ENCODE data around the gene PDLIM4. TPM values are rescaled to one million over a fixed set of nuclear protein-coding genes. Genes with fewer than 3 reads are reported as not detected.

PDLIM4 gene
- total RNA-seq, 1 experiment from 2014 or later: 7.6 TPM

DNA sequence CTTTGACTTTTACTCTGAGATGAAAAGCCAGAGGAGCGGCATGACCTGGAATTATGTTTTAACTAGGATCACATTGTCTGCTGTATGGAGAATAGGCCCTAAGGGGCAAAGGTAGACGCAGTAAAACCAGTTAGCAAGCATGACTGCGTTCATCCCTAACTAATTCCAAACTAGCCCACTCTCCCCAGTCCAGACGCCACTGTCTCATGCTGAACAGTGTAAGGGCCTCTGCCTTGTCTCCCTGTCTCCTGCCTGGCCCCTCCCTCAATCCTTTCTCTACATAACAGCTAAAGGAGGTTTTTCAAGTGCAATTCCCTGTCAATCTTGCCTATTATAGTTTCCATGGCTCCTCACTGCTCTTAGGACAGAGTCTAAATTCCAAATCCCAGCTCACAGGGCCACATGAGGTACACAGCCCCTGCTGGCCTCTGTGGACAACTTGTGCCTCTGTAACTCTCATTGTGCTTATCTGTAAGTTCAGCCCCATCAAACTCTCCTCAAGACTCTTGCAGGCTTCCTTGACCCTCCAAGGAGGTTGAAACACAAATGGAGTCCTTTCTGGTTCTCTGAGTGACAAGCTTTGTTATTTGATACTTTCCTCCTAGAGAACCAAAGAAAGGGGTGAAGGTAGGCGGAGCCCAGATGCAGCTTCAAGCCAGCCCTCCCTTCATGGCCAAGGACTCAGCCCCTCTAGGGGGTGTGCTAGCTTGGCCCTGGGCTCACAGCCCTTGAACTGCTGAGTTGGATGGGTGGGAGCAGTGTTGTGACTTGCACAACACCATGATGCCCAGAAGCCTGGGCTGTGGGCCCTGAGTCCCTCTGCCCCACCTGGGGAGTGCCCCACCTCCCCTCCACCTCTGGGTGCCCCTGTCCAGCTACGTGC lies 20.7 kb downstream of the PDLIM4 start:
- H3K4me1 Mint-ChIP-seq: peaks cover 15 to 22% of the 10 kb centered on the region in 2 experiments
- Histone ChIP-seq H4K5ac (ENCODE audit: insufficient read length, low read depth, low read length) (no peak overlapping the region), H3T11ph (ENCODE audit: low read length) (no peak overlapping the region), H2BK15ac (ENCODE audit: low read depth, low read length) (no peak overlapping the region), H3K23me2 (ENCODE audit: insufficient read length, low read depth, low read length, poor library complexity, severe bottlenecking) (peaks cover 2% of the 10 kb centered on the region), H3K14ac (ENCODE audit: insufficient read depth, low read length) (no peak overlapping the region), H2BK5ac (ENCODE audit: insufficient read length, low read length) (no peak overlapping the region), H3K79me1 (ENCODE audit: insufficient read depth, low read depth, low read length, poor library complexity, severe bottlenecking) (no peaks in the 10 kb centered on the region), H3K23ac (ENCODE audit: insufficient read length, low read depth, low read length) (no peak overlapping the region), H2AFZ (ENCODE audit: low read length) (peak overlapping the region; percentile 79), H3K4me1 (ENCODE audit: insufficient read depth, low read length) (0 out of 2 replicates have a peak, but pooled peaks cover 5% of the 10 kb centered on the region), H3K4ac (ENCODE audit: low read depth, low read length) (no peak overlapping the region), H3K79me2 (ENCODE audit: insufficient read depth, low read length) (no peaks in the 10 kb centered on the region), H2BK120ac (ENCODE audit: low read depth, low read length, poor library complexity, severe bottlenecking) (no peak overlapping the region), H4K20me1 (ENCODE audit: control insufficient read depth, insufficient read depth, insufficient read length) (no peaks in the 10 kb centered on the region), H3K9me3 (ENCODE audit: control insufficient read depth, low read depth, low read length) (no peaks in the 10 kb centered on the region), H2AK5ac (ENCODE audit: insufficient read length, low read length) (no peak overlapping the region), H2BK12ac (ENCODE audit: insufficient read length, low read depth, low read length) (no peak overlapping the region), H3K9ac (ENCODE audit: extremely low read depth, insufficient read length, low read length) (no peak overlapping the region), H3K18ac (ENCODE audit: insufficient read length, low read depth, low read length) (no peak overlapping the region), H4K91ac (ENCODE audit: insufficient read length, low read depth, low read length) (no peak overlapping the region), H3K27me3 (ENCODE audit: insufficient read depth, low read length) (no peaks in the 10 kb centered on the region), H4K8ac (replicated peaks; ENCODE audit: insufficient read length, low read depth, low read length) (no peak overlapping the region), H3K27ac (ENCODE audit: insufficient read length, low read depth, low read length) (no peak overlapping the region), H3K56ac (ENCODE audit: insufficient read length, low read depth, low read length) (no peak overlapping the region), H3K4me2 (ENCODE audit: insufficient read depth, insufficient read length, low read length) (no peak overlapping the region), H2BK20ac (ENCODE audit: low read depth, low read length, poor library complexity, severe bottlenecking) (no peak overlapping the region)
- TF ChIP-seq, protein P1, sequence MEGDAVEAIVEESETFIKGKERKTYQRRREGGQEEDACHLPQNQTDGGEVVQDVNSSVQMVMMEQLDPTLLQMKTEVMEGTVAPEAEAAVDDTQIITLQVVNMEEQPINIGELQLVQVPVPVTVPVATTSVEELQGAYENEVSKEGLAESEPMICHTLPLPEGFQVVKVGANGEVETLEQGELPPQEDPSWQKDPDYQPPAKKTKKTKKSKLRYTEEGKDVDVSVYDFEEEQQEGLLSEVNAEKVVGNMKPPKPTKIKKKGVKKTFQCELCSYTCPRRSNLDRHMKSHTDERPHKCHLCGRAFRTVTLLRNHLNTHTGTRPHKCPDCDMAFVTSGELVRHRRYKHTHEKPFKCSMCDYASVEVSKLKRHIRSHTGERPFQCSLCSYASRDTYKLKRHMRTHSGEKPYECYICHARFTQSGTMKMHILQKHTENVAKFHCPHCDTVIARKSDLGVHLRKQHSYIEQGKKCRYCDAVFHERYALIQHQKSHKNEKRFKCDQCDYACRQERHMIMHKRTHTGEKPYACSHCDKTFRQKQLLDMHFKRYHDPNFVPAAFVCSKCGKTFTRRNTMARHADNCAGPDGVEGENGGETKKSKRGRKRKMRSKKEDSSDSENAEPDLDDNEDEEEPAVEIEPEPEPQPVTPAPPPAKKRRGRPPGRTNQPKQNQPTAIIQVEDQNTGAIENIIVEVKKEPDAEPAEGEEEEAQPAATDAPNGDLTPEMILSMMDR (conservative IDR thresholded peaks at IDR 0.05): no peak
- WGBS (ENCODE audit: extremely low coverage, insufficient read length, low lambda C conversion rate): no CpG with 5 or more reads among the region's 6 CpGs
- no peak overlapping the region for H3K4me3 Mint-ChIP-seq
- peak; percentile 77 for DNase-seq
- H3K36me3 Mint-ChIP-seq (ENCODE audit: insufficient read depth in 1 of 3, low read depth in 3 of 3): no peaks in the 10 kb centered on the region; a peak in 1 of 7 replicates
- H3K27ac Mint-ChIP-seq: peak overlapping the region; percentile 3 to 63 (median 57); a peak in 3 of 7 replicates
- peaks cover 0 to 4% of the 10 kb centered on the region in 2 experiments; a peak in 1 of 5 replicates for H3K9me3 Mint-ChIP-seq
- peaks cover 14% of the 10 kb centered on the region for H3K27me3 Mint-ChIP-seq (ENCODE audit: low read depth)

Measured in H9 (cell line).